K562 (cell line): Measurements from ENCODE around the gene CISD2.
"Not testable (repeated sequence)": the region's sequence is repeated elsewhere in the genome, so short reads cannot be mapped to it uniquely, and the experiment has no call there.

Experiments used
- CREM ChIP-seq: IDR thresholded peaks from 2 replicates; pipeline ENCODE4 v1.6.1; 2014; ENCODE audit warnings: antibody characterized with exemption, low read depth
- FOSL1 ChIP-seq: fragments of 200-800 bp; sonication (Bioruptor generic); conservative IDR thresholded peaks from 2 replicates; pipeline ENCODE4 v1.6.1; 2016; ENCODE audit warnings: missing genetic modification characterization, missing compliant biosample characterization
- JUN ChIP-seq, 2 experiments: sonication (generic) in 1 of 2; formaldehyde crosslinking in 1 of 2; IDR thresholded peaks; 2 replicates each; pipeline versions ENCODE4 v1.6.1 to v1.8.0; 2012 to 2022; ENCODE audit warnings: borderline replicate concordance in 2 of 2, mild to moderate bottlenecking in 2 of 2, improper control_type of control experiment in 1 of 2, low read depth in 1 of 2, low read length in 1 of 2, missing genetic modification reagents in 1 of 2
- RAD21 ChIP-seq, 2 experiments: fragments of 250-450 bp in 1 of 2; fragments of 450-650 bp in 1 of 2; sonication (Bioruptor Pico) in 1 of 2; formaldehyde crosslinking in 1 of 2; IDR thresholded peaks in 1 of 2; conservative IDR thresholded peaks in 1 of 2; 2 replicates each; pipeline versions ENCODE4 v1.4.0 to v1.8.0; 2020 to 2022; ENCODE audit warnings: mild to moderate bottlenecking in 2 of 2, moderate library complexity in 1 of 2
- RB1 ChIP-seq: fragments of 450-650 bp; IDR thresholded peaks from 2 replicates; pipeline ENCODE4 v1.6.1; 2017; ENCODE audit warnings: low read depth, mild to moderate bottlenecking
- TF ChIP-seq, protein P1 (sequence below): fragments of 450-650 bp; conservative IDR thresholded peaks from 2 replicates; pipeline ENCODE4 v1.6.1; 2016; ENCODE audit warnings: missing genetic modification characterization, low read depth, mild to moderate bottlenecking, missing compliant biosample characterization, moderate library complexity
- TF ChIP-seq, protein P2 (sequence below), 3 experiments: IDR thresholded peaks in 2 of 3; conservative IDR thresholded peaks in 1 of 3; 2 replicates each; pipeline ENCODE4 v1.5.1; 2011 to 2012; ENCODE audit warnings: low read length in 3 of 3, mild to moderate bottlenecking in 3 of 3, control low read depth in 2 of 3, improper control_type of control experiment in 1 of 3, inconsistent platforms in 1 of 3, low read depth in 1 of 3, mixed read lengths in 1 of 3, moderate library complexity in 1 of 3; ENCODE audit not compliant: insufficient read depth in 2 of 3
- TF ChIP-seq, protein P3 (sequence below): sonication (generic); formaldehyde crosslinking; IDR thresholded peaks from 2 replicates; pipeline ENCODE4 v1.4.0; 2020; ENCODE audit warnings: mild to moderate bottlenecking, missing genetic modification reagents
- TF ChIP-seq, protein P4 (sequence below): sonication (generic); formaldehyde crosslinking; IDR thresholded peaks from 2 replicates; pipeline ENCODE4 v1.5.0; 2020; ENCODE audit warnings: missing genetic modification reagents

DNA sequence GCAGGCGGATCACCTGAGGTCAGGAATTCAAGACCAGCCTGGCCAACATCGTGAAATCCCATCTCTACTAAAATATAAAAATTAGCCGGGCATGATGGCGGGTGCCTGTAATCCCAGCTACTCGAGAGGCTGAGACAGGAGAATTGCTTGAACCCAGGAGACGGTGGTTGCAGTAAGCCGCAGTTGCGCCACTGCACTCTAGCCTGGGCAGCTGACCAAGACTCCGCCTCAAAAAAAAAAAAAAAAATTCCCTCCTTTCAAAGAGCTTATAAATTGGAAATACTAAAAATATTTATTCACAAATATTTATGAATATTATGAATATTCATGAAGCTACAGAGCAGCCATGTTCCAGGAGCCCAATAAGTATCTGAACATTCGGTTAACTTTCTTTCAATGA, 49.7 kb upstream of the CISD2 start:
- TF ChIP-seq FOSL1; RB1; RAD21 (CRISPR knock-in tag; conservative IDR thresholded peaks at IDR 0.05 in 1 of 2, IDR thresholded peaks at IDR 0.05 in 1 of 2); CREM; JUN (IDR thresholded peaks at IDR 0.05; ENCODE audit: borderline replicate concordance, low read depth, low read length); JUN (CRISPR knock-in tag; IDR thresholded peaks at IDR 0.05; ENCODE audit: borderline replicate concordance): not testable (repeated sequence)
- TF ChIP-seq, protein P1, sequence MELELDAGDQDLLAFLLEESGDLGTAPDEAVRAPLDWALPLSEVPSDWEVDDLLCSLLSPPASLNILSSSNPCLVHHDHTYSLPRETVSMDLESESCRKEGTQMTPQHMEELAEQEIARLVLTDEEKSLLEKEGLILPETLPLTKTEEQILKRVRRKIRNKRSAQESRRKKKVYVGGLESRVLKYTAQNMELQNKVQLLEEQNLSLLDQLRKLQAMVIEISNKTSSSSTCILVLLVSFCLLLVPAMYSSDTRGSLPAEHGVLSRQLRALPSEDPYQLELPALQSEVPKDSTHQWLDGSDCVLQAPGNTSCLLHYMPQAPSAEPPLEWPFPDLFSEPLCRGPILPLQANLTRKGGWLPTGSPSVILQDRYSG (tag): not testable (repeated sequence)
- TF ChIP-seq, protein P2, sequence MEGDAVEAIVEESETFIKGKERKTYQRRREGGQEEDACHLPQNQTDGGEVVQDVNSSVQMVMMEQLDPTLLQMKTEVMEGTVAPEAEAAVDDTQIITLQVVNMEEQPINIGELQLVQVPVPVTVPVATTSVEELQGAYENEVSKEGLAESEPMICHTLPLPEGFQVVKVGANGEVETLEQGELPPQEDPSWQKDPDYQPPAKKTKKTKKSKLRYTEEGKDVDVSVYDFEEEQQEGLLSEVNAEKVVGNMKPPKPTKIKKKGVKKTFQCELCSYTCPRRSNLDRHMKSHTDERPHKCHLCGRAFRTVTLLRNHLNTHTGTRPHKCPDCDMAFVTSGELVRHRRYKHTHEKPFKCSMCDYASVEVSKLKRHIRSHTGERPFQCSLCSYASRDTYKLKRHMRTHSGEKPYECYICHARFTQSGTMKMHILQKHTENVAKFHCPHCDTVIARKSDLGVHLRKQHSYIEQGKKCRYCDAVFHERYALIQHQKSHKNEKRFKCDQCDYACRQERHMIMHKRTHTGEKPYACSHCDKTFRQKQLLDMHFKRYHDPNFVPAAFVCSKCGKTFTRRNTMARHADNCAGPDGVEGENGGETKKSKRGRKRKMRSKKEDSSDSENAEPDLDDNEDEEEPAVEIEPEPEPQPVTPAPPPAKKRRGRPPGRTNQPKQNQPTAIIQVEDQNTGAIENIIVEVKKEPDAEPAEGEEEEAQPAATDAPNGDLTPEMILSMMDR (IDR thresholded peaks at IDR 0.05 in 2 of 3, conservative IDR thresholded peaks at IDR 0.05 in 1 of 3; ENCODE audit: insufficient read depth in 2 of 3, low read depth in 1 of 3, low read length in 3 of 3): not testable (repeated sequence)
- TF ChIP-seq, protein P3, sequence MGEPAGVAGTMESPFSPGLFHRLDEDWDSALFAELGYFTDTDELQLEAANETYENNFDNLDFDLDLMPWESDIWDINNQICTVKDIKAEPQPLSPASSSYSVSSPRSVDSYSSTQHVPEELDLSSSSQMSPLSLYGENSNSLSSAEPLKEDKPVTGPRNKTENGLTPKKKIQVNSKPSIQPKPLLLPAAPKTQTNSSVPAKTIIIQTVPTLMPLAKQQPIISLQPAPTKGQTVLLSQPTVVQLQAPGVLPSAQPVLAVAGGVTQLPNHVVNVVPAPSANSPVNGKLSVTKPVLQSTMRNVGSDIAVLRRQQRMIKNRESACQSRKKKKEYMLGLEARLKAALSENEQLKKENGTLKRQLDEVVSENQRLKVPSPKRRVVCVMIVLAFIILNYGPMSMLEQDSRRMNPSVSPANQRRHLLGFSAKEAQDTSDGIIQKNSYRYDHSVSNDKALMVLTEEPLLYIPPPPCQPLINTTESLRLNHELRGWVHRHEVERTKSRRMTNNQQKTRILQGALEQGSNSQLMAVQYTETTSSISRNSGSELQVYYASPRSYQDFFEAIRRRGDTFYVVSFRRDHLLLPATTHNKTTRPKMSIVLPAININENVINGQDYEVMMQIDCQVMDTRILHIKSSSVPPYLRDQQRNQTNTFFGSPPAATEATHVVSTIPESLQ: not testable (repeated sequence)
- TF ChIP-seq, protein P4, sequence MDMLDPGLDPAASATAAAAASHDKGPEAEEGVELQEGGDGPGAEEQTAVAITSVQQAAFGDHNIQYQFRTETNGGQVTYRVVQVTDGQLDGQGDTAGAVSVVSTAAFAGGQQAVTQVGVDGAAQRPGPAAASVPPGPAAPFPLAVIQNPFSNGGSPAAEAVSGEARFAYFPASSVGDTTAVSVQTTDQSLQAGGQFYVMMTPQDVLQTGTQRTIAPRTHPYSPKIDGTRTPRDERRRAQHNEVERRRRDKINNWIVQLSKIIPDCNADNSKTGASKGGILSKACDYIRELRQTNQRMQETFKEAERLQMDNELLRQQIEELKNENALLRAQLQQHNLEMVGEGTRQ (CRISPR knock-in tag): not testable (repeated sequence)
